C4-2B (cell line): Measurements from ENCODE around the gene CAMTA1.

Source experiments
- H3K27ac ChIP-seq: fragments of 450-650 bp; 2 replicates; pipeline ENCODE4 v1.5.1; 2017
- CTCF ChIP-seq: fragments of 450-650 bp; conservative IDR thresholded peaks from 2 replicates; pipeline ENCODE4 v1.5.1; 2017; ENCODE audit warnings: mild to moderate bottlenecking
- ZFX ChIP-seq: fragments of 450-650 bp; IDR thresholded peaks from 2 replicates; pipeline ENCODE4 v1.6.1; 2017

The CAMTA1 gene

DNA sequence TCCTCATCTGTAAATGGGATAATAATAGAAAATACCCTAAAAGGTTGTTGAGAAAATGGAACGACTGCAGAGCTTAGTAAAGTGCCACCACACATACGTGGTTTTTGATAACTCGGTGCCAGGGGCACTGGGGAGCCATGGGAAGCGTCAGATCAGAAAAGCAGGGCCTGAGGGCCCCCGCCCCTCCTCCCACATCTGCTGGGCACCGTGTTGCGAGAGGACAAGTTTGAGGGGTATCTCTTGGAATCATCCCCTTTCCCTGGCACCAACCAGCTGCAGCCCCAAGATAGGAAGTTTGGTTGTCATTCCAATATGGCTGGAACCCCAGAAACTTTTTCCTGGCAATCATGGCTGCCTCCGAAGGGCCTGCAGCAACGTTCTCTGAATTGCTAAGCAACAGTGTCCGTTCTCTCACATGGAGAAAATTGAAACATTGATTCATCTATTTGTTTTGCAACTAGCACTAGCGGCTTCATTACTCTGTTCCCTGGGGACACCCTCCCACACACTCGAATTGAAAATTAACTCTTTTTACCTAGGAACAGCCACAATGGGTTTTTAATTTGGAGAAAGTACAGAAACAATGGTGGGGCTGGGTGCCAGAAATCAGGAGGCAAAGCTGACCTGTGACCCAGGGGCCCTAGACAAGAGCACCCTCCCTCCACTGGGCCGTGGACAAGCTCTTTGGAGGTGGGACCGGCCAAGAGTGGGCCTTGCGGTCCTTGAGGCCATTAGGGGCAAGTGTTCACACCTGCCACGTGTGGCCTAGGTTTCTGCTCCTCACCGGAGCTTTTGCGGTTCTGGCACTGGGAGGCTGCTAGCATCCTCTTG, 795.9 kb downstream of the CAMTA1 start:
- no peak overlapping the region for H3K27ac ChIP-seq
- TF ChIP-seq CTCF (no peak), ZFX (no peak)

DNA sequence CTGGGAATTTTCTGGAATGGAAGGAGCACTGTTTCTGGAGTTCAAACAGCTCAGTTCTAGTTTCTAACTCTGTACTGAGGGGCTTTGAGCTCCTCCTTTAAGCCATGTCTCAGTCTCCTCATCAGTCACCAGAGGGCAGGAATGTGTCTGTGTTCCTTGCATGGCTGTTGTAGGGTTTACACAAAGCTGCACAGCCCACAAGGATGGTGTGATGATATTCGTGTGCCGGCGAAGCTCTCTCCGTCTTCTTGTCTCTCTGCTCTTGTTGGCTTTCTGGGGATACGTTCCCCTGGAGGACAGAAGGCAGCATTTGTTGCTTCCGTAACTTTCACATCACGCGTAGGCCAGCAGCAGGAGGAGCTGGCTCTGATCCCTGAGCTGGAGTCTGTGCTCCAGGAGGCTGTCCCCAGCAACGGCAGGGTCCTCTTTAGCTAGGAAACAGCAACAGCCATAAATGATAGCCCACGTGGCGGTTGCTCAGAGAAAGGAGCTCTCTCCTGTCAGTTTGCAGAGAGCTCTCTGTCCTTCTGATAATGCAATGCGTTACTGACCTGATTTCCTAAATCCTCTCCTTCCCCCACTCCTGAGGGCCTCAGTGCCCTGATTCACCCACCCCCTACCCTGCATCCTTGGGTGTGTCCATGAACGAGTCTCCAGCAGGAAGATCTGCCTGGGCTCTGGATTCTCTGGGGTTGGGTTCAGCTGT, 796.7 kb downstream of the CAMTA1 start:
- H3K27ac ChIP-seq, result no peak overlapping the region
- TF ChIP-seq CTCF, result no peak
- no peak for TF ChIP-seq ZFX

DNA sequence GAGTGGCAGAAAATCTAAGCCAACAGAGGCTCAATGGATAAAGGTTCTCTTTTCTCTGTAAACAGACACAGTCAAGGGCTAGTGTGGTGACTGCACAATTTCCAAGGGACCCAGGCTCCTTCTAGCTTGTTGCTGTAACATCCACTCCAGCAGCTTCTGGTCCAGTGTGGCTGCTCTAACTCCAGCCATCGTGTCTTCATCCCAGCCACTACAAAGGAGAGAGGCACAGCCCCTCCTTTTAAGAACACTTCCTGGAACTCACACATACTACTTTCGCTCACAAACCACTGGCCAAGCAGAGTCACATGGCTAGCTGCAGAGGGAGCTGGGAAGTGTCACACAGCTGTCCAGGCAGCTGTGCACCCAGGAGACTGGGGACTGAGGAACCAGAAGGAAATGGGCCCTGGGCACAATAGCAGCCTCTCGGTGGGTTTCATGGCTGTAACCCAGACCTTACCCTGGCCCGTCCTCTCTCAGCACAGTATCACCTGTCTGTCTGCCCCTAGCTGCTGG, 797.3 kb downstream of the CAMTA1 start:
- no peak overlapping the region for H3K27ac ChIP-seq
- TF ChIP-seq ZFX, result no peak
- no peak for TF ChIP-seq CTCF

DNA sequence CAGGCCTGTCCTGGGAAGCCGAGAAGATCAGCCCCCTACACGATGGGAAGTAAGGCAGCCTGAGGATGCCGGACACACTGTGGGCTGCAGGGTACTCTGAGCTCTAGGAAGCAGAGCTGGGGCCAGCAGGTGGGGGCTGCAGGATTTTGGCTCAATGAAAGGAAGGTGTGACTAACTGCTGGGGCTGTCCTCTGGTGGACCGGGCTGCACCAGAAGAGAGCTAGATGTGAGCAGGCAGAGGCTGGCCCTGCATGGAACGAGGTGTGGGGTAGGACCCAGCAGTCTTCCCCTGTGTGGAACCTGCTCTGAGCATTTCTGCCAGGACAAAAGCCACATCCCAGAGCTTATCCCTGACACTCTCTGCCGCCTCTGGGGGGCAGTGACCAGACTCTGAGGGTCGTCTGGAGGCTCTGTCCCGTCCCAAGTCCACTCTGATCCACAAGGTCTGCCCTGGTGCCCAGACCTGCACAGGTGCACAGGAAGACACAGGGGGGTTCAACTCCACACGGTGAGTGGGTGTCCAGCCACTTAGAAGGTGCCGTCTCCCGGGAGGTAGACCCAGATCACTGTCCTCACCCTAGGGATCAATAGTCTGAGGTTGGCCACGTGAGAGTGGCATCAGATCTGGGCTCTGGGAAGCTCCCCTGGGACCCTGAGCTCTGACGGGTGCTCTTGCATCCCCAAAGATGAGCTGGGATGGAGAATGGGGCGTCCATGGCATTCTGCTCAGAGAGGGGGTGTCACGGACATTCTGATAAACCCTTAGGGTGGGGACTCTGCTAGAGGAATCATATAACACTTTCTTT, 798.2 kb downstream of the CAMTA1 start:
- no peak overlapping the region for H3K27ac ChIP-seq
- no peak for TF ChIP-seq ZFX
- TF ChIP-seq CTCF, result no peak

- no peak overlapping the region for H3K27ac ChIP-seq
- TF ChIP-seq ZFX (no peak), CTCF (no peak)
Measured at GRCh38 chr1:7584157-7584556, 798.9 kb downstream of the CAMTA1 start.

DNA sequence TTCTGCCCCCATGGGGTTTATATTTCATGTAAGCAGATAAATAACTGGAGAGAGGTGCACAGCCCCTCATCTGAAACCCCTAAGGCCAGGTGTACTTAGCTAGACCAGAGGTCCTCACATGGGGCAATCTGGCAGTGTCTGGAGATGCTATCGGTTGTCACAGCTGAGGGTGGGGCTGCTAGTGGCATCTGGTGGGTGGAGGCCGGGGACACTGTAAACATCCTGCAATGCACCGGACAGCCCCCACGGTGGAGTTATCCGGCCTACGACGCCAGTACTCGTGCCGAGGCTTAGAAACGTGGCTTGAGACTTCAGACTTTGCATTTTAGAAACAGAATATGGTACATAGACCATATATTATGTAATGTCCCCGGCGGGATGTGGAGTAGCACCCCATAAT, 799.4 kb downstream of the CAMTA1 start:
- H3K27ac ChIP-seq, result no peak overlapping the region

More for the DNA sequence above, 799.4 kb downstream of the CAMTA1 start:
- TF ChIP-seq ZFX, result no peak
- no peak for TF ChIP-seq CTCF
